Activated gamma-delta T cell (primary cell): ENCODE data around the gene GPNMB.

ENCODE experiments used
- DNase-seq: peaks from one replicate; lab custom pipeline; 2025; lab: John Stamatoyannopoulos, UW

The GPNMB gene

DNA sequence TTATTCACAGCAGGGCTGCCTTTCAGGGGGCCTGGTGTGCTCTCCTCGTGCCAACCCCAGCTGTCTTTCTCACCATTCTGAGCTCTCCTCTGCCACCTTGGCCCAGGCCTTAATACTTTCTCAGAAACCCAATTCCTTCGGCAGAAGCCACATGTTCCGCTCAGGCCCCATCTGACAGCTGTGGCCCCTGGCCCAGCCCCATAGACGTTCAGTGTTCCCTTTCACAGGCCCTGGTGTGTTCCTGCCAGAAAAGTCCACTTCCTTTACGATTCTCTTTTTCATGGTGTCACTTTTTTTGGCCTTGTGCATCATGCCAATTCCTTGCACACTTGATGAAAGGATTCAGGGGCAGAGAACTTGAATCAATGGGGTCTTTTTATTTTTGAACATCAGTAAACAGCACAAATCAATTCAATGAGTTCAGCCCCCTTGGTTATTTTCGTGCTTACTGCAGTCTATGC, 15.9 kb upstream of the GPNMB start:
- DNase-seq = no peak

DNA sequence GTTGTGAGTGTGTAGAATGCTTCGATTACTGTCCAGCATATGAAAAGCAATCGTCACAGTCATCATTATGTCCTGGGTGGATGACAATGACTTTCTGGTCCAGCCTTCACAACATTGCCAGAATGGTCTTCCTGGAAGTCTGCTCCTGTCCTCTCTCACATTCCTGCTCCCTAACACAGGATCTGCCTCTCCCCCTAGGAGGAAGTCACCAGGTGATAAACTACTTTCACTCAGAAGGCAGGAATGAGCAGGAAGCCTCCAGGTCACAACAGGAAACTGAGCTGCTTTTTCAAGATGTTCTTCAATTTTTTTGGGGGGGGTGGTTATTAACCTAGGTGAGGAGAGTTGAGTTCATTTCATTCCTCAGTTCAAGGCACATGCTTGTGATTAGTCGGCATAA, 13.6 kb upstream of the GPNMB start:
- DNase-seq = no peak

DNA sequence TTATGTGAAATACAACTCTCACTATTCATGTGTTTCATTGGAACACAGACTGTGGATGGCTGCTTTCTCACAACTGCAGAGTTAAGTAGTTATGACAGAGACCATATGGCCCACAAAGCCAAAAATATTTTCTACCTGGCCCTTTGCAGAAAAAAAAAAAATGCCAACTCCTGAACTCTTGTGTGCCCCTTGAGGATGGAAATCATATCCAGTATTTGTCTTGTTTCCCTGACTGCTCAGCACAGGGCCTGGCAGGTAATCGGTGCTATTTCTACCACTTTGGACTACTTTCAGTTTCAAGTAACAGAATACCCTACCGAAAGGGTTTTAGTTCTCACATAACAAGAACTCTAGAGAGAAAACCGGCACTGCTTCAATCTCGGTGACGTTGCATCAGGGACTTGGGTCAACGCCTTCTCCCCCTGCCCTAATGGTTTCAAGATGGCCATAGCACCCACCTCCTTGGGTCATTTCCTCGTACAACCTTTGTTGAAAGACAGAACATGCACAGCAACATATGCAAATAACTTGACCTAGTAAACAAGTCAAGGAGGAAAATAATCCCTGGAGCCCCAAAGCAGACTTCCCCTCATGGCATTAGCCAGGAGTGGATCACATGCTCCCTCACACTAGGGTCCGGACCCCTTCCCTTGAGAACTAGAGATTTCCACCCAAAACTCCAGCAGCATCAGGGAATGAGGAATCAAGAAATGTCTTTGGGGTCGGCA, 11.8 kb upstream of the GPNMB start:
- DNase-seq = no peak

- no peak for DNase-seq
Observed at GRCh38 chr7:23235813-23236221, 10.8 kb upstream of the GPNMB start.

GRCh38 chr7:23237000-23237399, 9.6 kb upstream of the GPNMB start:
- no peak for DNase-seq

- DNase-seq = no peak
Observed at GRCh38 chr7:23238983-23239652, 7.5 kb upstream of the GPNMB start.

GRCh38 chr7:23239698-23240097, 6.9 kb upstream of the GPNMB start:
- no peak for DNase-seq

- DNase-seq = no peak
Observed at GRCh38 chr7:23242321-23242720, 4.3 kb upstream of the GPNMB start.

DNA sequence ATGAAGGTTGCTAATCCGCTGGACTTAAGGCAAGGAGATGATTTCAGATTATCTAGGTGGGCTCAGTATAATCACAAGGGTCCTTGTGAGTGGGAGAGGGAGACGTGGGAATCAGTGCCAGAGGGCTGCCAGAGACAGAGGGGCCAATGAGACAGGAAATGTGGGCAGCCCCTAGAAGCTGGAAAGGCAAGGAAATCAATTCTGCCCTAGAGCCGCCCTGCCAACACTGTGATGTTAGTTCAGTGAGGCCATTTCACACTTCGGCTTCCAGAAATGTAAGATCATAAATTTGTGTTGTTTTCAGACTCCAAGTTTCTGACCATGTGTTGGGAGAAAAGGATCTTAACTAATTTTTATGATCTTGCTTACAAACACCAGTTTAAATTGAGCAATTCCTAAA, 3.6 kb upstream of the GPNMB start:
- DNase-seq = no peak

- no peak for DNase-seq
Observed at GRCh38 chr7:23247046-23247602, 549 bp downstream of the GPNMB start.

DNA sequence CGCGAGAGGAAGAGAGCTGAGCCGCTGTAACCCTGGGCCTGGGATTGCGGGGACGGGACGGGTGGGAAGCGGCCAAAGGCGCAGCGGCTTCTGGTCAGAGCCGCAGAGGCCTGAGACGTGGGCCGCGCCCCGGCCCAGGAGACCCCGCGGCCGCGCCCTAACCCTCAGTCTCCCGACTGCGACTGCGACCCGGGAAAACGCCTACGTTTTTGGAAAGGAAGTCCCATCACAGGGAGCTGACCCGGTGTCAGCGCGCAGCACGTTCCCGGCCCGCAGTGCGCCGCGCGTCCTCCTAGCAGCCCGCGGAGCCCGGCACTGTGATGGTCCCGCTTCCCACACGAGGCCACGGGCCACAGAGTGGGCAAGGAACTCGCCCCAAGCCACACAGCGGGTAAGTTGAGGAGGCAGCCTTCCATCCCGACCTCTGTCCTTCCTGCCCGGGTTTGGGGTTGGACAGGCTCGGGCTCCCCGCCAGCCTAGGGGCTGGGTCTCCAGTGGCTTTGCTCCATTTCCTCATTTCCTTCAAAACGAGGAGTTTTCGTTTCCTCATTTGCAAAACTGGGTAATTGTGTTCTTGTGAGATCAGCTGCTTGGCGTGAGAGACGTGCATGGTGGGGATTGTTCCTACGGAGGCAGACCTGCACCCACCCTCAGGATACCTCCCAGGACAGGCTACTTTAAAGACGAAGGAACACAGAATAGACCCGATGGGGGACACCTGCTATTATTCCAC, 1.2 kb downstream of the GPNMB start:
- no peak for DNase-seq

DNA sequence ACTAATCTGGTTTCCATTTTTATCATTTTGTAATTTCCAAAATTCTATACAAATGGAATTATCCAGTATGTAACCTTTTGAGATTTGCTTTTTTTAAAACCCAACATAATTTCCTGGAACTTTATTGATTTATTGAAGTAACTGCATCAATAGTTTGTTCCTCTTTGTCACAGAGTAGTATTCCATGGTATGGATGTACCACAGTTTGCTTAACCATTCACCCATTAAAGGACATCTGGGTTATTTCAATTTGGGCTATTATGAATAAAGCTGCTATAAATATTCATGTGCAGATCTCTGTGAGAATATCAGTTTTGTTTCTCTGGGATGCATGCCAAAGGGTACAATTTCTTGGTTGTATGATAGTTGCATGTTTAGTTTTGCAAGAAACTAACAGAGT, 2.9 kb downstream of the GPNMB start:
- no peak for DNase-seq

- no peak for DNase-seq
Observed at GRCh38 chr7:23254051-23254681, 7.6 kb downstream of the GPNMB start.

- no peak for DNase-seq
Observed at GRCh38 chr7:23256731-23257130, 10.2 kb downstream of the GPNMB start.

DNA sequence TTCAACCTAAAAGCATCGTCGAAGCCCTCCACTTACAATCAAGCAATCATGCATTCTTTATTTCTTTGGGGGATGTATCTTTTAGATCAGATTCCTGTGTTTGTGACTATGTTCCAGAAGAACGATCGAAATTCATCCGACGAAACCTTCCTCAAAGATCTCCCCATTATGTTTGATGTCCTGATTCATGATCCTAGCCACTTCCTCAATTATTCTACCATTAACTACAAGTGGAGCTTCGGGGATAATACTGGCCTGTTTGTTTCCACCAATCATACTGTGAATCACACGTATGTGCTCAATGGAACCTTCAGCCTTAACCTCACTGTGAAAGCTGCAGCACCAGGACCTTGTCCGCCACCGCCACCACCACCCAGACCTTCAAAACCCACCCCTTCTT, 13.8 kb downstream of the GPNMB start:
- DNase-seq = no peak

- DNase-seq = no peak
Observed at GRCh38 chr7:23261843-23262452, 15.4 kb downstream of the GPNMB start.

DNA sequence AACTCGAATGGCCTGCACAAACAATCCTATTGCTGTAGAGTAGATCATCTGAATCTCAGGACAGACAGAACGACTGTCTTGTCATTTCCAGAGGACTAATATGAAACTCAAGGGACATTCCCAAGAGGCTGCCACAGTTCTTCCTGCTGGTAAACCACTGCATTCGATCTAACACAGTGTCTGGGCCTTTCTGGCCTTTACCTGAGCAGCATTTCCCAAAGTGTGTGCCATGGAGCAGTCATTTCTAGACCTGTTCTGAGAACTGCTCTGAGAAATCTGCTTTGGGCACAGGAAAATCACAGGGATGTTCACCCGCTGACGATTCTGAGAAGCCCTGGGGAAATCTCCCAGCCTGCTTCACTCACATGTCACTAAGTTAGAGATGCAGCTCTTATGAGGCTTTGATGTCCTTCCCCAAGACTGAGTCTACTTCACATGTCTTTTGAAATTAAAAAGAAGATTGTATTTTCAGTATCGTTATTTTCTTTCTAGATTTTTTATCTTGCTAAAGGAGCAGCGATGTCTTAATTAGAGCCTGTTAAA, 18.4 kb downstream of the GPNMB start:
- no peak for DNase-seq

GRCh38 chr7:23266918-23267317, 20.3 kb downstream of the GPNMB start:
- DNase-seq = no peak

DNA sequence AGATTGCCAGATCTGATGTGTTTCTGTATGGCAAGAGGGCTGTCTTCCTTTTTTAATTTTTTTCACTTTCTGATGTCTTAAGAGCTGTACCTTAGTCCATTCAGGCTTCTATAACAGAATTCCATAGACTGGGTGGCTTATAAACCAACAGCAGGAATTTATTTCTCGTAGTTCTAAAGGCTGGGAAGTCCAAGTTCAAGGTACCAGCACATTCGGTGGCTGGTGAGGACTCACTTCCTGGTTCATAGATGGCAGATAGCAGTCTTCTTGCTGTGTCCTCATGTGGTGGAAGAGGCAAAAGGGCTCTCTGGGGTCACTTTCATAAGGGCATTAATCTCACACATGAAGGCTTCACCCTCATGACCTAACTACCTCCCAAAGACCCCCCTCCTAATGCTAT, 20.8 kb downstream of the GPNMB start:
- DNase-seq = no peak

DNA sequence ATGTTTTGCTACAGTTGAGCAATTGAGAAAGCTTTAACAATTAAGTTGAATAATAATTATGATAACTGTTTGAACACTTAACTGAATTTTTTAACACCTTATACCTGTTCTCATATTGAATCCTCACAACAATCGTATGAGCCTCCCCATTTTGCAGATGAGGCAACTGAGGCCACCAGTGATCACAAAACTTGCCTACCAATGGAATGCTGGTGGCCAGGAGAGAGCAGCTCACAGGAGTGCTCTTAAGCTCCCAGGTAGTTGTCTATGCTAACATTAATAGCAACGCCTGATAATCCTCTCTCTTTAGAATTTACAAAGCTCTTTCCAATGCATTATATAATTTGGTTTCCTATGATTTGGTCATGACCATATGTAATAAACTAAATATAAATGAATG, 21.6 kb downstream of the GPNMB start:
- no peak for DNase-seq

DNA sequence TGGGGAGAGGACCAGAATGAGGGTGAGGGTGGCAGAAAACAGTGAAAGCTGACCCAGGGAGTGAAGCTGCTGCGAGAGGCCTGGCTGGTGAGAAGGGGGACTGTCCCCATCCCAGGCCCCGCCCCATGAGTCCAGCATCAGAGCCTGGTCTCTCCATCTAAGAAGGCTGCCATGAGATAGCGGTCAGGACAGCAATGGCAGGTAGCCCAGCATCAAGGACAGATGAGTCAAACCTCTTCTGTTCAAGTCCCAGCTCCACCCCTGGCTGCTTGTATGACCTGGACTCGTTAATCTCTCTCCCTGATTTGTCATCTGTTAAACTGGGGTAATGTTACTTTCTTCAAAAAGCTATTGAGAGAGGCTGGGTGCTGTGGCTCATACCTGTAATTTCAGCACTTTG, 22.2 kb downstream of the GPNMB start:
- DNase-seq = no peak
